Raji (cell line): ENCODE results near the gene CTSC.

Experiments
- POLR2A ChIP-seq: IDR thresholded peaks from 2 replicates; pipeline ENCODE4 v1.6.1; 2011; ENCODE audit warnings: low read depth, low read length, control low read depth; ENCODE audit not compliant: insufficient read depth

Gene CTSC

DNA sequence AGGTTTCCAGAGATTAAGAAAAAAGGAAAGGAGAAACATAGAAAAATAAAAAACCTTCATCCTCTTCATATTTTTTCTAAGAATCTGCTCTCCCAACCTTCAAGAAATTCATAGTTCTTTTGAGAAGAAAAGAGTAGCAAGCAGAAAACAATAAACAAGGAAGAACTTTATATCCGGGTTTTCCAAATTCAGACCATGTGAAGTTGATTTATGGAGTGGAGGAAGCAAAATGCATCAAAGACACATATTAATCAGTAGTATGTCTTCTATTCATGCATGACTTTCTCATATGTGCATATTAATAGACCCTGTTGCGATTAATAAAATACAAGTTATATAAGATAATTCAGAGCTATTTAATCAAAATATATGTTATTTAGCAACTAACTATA lies 20.5 kb upstream of the CTSC start:
- TF ChIP-seq POLR2A = no peak

DNA sequence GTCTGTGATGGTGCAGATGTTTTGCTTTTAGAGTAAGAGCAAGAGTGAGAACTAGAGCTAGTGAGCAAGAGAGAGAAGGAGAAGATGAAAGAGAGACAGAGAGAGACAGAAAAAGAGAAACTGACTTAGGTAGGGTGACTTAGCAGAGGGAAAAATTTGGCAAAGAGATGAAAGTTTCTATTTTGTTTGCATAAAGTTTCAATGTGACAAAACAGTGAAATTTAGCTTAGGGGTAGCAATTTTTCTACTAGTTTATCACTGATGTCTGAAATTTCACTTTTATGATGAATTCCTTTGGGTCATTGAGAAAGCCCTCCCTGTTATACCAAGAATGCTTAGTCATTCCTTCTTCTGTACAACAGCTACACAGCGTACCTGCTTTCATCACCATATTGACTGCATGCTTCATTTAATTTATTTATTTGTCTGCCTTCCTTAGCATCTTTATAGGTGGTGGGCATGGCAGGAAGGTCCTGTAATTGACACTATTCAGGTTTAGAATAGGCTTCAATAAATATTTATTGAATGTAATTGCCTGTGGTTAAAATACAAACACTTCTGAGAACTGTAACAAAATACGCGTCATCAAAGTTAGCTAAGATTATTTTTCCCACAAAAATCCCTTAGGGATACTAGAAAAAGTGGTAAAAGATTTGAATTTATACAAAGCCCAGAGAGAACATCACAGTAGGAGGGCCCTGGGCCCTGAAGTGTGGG lies 19.9 kb upstream of the CTSC start:
- no peak for TF ChIP-seq POLR2A

DNA sequence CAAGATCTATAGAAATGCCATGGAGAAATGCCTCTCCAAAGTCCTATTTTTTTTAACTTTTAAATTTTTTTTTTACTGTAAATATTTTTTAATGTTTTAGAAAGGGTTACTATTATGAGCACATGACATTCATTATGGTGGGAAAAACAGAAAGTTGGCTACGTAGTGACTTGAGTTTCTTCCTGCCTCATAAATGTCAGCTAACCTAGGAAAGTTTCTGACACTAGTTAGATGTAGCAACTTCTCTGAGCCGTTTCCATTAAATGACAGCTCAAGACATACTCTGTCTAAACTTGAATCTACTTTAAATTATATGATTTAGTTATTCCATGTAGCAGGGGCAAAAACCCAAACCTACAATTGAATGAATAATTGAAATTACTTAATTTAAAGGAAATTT lies 18.4 kb upstream of the CTSC start:
- no peak for TF ChIP-seq POLR2A

DNA sequence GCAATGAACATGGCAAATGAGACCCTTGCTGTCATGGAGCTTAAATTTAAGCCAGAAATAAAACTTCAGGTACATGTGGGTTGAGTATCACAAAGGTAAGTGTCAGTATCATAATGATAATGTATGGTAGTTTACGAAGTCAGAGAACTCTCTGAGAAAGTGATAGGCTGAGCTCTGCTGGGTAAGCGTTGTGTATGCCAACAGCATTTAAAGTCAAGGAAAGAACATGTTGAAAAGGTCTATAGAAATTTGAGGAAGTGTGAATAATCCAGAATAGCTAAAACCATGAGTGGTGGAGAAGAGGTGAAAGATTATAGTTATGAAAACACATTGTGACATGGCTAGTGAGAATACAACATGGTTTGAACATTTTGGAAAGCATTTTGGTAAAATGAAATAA lies 17.4 kb upstream of the CTSC start:
- no peak for TF ChIP-seq POLR2A

DNA sequence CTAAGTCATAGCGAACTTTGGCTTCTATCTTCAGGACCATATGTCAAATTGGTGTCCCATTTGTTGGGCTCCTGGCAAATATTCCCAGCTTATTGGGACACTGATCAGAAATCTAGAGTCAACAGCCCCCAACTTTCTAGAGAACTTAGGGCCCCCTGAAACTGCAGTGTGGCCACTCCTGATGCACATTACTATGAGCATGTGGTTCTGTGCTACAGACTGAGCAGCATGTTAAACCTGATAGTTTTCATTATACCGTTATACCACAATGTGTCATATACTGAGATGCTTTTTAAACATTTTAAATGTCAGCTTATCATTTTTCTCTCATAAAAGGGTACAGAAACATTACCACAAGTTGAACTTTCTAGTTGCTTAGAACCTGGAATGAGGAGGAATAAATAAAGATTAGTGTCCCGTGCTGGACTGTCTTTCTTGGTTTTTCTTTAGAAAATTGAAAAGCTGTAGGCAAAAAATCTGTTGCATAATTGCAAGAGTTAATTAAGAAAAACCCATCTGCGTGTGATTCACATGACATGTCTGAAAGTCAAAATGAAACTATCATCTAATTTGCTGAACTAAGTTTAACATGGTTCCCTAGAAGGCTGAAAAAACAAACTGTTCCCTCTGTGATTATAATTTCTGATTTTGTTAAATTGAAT lies 16.4 kb upstream of the CTSC start:
- no peak for TF ChIP-seq POLR2A

DNA sequence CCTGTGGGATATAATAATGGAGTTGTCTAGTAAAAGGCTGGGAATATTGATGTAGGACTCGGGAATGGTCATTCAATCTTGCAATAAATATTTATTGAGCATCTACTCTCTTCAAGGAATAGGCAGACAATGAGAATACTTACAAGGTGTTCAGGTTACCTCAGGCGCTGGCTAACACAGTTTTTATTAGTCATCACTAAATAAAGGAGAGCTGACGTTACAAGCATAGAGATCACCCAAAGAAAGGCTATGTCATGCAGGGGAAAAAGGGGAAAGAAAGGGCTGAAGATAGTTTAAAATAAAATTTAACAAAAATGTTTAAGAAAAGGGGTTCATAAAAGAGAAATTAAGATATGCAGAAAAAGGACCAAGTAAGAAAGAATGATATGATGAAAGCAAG lies 15.8 kb upstream of the CTSC start:
- TF ChIP-seq POLR2A = no peak

DNA sequence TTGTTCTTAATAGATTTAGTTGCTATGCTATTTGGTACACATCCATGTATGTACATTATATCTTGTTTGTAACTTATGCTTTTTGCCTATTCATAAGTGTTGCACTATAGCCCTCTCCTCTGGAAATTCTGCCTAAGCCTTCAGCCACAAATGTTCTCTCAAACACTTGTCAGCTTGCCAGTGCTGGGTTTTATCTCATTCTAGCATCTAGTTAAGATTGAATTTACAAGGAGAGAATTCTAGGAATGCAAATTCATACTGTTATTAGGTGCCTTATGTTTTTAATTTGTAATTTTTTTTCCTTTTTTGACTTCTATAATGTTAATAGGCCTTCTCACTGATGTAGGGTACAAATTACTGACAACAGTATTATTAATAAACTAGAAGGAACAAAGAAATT lies 14.6 kb upstream of the CTSC start:
- no peak for TF ChIP-seq POLR2A

DNA sequence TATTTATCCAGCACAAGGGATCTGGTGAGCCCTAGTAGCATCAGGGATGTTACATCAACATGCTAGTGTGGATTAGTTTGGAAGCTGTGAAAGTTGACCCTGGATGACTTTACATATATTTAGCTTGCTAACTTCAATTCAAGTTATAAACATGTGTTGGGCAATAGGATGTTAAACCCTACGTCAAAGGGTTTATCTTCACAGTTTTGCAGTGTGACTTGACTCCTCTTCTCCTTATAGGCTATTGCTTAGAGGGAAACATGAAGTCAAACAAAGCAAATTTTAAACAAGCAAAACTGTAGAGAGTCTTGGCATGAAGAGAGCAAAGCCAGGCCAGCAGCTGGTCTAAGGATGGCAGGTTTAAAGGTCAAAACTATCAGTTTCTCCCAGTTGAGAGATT lies 11.3 kb upstream of the CTSC start:
- TF ChIP-seq POLR2A = no peak

DNA sequence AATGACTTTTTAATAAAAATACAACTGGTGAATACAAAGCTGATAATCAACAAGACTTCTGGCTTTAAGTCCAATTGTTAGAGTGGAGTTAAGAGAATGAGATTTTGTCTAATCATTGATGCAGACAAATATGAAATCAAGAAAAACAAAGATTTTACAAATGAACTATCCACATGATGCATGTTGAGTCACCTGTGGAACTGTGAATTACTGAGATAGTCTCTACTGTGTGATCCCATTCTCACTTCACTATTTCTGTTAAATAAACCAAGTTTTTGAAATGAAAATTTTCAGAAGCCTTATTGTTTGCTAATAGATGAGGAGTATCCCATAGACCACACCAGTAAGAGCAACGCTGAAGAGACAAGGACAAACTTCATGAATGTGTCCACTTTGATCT lies 8.4 kb upstream of the CTSC start:
- no peak for TF ChIP-seq POLR2A

DNA sequence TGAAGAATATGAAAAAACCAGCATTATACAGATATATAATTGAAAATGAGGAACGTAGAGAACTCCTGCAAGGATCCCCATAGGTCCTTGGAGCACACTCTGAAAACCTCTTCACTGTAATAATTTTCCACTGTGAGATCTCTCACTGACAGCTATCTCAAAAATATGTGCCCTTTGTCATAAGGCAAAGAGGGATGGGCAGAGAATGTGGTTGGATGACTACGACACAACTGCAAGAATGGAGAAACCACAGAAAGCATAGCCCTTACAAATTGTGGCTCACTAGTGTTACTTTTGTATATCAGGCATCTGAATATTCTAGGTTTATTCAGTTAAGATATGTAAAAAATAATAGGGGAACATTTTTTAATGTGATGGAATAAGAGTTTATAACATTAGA lies 7.9 kb upstream of the CTSC start:
- no peak for TF ChIP-seq POLR2A

DNA sequence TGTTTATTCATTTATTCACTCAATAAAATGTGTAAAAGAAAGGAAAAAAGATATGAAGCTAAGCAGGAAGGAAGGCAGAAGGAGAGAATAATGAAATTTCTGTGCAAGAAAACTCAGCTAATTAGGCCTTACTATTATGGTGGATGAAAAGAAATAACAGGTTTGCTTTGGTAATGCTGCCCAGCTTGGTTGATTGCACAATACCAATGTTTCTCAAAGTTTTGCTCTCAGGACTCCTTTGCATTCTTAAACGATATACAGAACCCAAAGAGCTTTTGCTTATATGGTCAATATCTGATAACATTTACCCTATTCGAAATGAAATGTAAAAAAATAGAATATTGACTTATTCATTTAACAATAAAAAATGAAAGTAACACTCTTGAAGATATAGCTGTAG lies 7.3 kb upstream of the CTSC start:
- TF ChIP-seq POLR2A = no peak

DNA sequence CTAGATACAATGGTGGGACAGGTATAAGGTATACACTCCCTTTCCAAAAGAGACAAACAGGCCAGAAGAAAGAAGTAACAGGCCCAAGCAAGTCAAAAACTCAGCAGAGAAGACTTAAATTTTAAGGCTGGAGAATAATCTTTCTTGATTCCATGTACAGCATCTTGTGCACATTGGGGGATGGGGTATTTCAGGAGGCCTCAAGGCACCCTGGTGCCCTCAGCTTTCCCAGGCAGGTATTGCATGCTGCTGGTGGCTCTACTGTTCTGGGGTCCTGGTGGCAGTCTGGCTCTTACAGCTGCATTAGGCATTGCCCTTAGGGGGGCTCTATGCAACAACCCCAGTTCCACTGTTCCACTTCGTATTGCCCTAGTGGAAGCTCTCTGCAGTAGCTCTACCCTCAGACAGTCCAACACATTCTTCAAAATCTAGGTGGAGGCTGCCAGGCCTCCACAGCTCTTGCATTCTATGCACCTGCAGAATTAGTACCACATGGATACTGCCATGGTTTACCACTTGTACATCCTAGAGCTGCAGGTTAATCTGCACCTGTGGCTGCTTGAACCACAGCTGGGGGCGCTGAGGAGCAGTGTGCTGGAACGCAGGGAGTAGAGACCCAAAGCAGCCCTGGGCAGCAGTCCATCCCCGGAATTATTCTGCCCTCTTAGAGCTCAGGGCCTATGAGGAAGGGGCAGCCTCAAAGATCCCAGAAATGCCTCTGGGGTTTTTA lies 4.2 kb upstream of the CTSC start:
- no peak for TF ChIP-seq POLR2A

DNA sequence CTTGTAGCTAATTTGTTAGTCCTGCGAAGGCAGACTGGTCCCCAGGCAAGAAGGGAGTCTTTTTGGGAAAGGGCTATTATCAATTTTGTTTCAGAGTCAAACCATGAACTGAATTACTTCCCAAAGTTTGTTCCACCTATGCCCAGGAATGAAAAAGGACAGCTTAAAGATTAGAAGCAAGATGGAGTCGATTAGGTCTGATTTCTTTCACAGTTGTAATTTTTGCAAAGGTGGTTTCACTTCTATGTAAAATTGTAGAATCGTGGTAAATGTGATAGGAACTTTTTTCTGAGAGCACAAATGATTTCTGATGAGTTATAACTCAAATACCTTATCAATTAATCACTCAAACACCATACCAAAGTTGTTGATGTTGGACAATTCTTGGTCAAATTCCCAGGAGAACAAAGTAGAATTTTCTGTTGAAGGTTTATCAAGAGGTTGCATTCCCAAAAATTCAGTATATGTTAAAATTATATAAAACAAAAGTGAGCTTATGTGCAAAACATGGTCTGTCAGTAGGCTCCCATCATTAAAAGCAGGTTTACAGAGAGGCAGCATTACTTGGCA lies 2.9 kb upstream of the CTSC start:
- no peak for TF ChIP-seq POLR2A

DNA sequence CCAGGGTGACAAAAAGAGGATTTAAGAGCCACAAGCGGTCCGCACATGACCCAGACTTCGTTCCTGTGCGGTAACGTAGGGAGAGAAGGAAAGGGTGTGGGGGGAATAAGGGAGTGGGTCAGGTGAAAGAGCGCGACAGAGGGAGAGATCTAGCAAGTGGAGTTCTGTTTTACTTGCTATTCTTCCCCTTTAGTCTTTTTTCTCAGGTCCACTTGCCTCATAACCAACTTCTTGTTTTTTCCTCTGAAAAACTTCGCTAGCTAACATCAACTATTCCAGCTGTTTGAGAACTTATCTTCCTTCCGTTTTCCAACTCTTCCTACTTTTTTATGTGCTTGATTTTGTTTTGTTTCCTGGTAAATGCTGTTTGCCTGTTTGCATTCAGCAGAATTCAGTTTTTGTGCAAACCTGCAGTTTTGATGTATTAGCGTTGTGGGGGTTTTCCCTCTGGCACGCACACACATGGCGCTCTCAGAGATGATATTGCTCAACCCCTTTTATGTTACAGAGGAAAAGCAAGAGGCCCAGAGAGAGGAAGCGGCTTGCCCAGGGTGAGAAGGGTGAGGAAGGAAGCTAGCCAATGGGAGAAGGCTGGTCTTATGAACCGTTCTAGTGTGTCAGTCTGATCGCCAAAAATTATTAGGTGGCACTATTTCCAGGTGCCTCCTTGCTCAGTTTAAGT lies 592 bp upstream of the CTSC start:
- peak; percentile 64 for TF ChIP-seq POLR2A

DNA sequence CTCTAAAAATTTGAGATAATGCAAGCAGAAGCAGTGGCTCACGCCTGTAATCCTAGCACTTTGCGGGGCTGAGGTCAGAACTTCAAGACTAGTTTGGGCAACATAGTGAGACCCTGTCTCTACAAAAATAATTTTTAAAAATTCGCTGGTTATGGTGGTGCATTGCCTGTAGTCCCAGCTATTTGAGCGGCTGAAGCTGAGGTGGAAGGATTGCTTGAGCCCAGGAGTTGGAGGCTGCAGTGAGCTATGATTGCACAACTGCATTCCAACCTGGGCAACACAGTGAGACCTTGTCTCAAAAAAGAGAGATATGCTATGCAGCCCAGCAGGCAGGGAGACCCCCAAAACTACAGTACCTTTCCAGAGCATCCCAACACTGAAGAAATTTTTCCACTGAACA lies 2.3 kb downstream of the CTSC start:
- TF ChIP-seq POLR2A = no peak
